IMR-90 (cell line): ENCODE results near the gene KLHL9. TPM values are rescaled to one million over a fixed set of nuclear protein-coding genes. Genes with fewer than 3 reads are reported as not detected.

Experiments used
- ATAC-seq: fragments of 200-7000 bp; cut with Tn5 transposase; 2 replicates; pipeline ENCODE4 v1.9.1; 2020; ENCODE audit warnings: low read depth, mild to moderate bottlenecking, moderate library complexity
- BruUV-seq: library from RNA; stranded (reverse); fragments of 400-500 nt; replicated peaks from 2 replicates; lab custom pipeline; 2021; lab: Mats Ljungman, UMichigan
- CTCF ChIA-PET: fragments of 300-600 bp; formaldehyde crosslinking; extraction: SDS; loops from one replicate; lab custom pipeline; 2021; ENCODE audit warnings: antibody characterized with exemption; lab: Yijun Ruan, JAX
- POLR2A ChIA-PET: fragments of 300-600 bp; sonication (Branson Sonifier 250); formaldehyde crosslinking; loops from one replicate; lab custom pipeline; 2022; ENCODE audit warnings: antibody characterized with exemption; ENCODE audit not compliant: unreplicated experiment; lab: Charles Lee
- DNase-seq: peaks from one replicate; pipeline ENCODE4 v3.0.0; 2013
- H2AFZ ChIP-seq: replicated peaks from 2 replicates; pipeline ENCODE3; 2013; ENCODE audit warnings: low read length, mild to moderate bottlenecking; ENCODE audit not compliant: poor library complexity
- H2AK5ac ChIP-seq: 2 replicates; pipeline ENCODE4 v1.6.1; 2013; ENCODE audit warnings: low read depth, low read length, inconsistent platforms
- H2AK9ac ChIP-seq: replicated peaks from 2 replicates; pipeline ENCODE3; 2013; ENCODE audit warnings: mild to moderate bottlenecking, low read depth, low read length, moderate library complexity; ENCODE audit not compliant: poor library complexity
- H2BK120ac ChIP-seq: 2 replicates; pipeline ENCODE4 v1.6.1; 2013; ENCODE audit warnings: low read depth, low read length, inconsistent platforms
- H2BK15ac ChIP-seq: 3 replicates; pipeline ENCODE4 v1.6.1; 2013; ENCODE audit warnings: low read depth, low read length, inconsistent platforms
- H2BK20ac ChIP-seq: 2 replicates; pipeline ENCODE4 v1.6.1; 2013; ENCODE audit warnings: low read depth, mild to moderate bottlenecking, inconsistent platforms, low read length, moderate library complexity
- H2BK5ac ChIP-seq: 2 replicates; pipeline ENCODE4 v1.6.1; 2013; ENCODE audit warnings: mild to moderate bottlenecking, low read depth, low read length, inconsistent platforms; ENCODE audit not compliant: poor library complexity, severe bottlenecking
- H3K14ac ChIP-seq: replicated peaks from 2 replicates; pipeline ENCODE4 v1.6.1; 2013; ENCODE audit warnings: low read depth, low read length, inconsistent platforms
- H3K18ac ChIP-seq: 2 replicates; pipeline ENCODE4 v1.6.1; 2013; ENCODE audit warnings: low read depth, low read length, control low read depth
- H3K23ac ChIP-seq: 2 replicates; pipeline ENCODE4 v1.6.1; 2013; ENCODE audit warnings: low read depth, low read length, inconsistent platforms
- H3K27ac ChIP-seq: 2 replicates; pipeline ENCODE4 v1.5.1; 2013; ENCODE audit warnings: mild to moderate bottlenecking, control low read depth, low read length; ENCODE audit not compliant: insufficient read depth
- H3K27me3 ChIP-seq: 2 replicates; pipeline ENCODE4 v1.6.1; 2013; ENCODE audit warnings: low read length; ENCODE audit not compliant: control insufficient read depth, insufficient read depth
- H3K36me3 ChIP-seq: 2 replicates; pipeline ENCODE4 v1.6.1; 2013; ENCODE audit warnings: low read length, mixed read lengths; ENCODE audit not compliant: control insufficient read depth, insufficient read depth
- H3K4ac ChIP-seq: 2 replicates; pipeline ENCODE4 v1.6.1; 2013; ENCODE audit warnings: low read depth, low read length, inconsistent platforms
- H3K4me1 ChIP-seq: 2 replicates; pipeline ENCODE4 v1.6.1; 2013; ENCODE audit warnings: low read length, mixed read lengths; ENCODE audit not compliant: control insufficient read depth, insufficient read depth
- H3K4me2 ChIP-seq: 2 replicates; pipeline ENCODE4 v1.6.1; 2013; ENCODE audit warnings: low read depth, mild to moderate bottlenecking, control low read depth, low read length, moderate library complexity
- H3K4me3 ChIP-seq: 2 replicates; pipeline ENCODE4 v1.5.1; 2013; ENCODE audit warnings: low read depth, mild to moderate bottlenecking, control low read depth, low read length, moderate library complexity; ENCODE audit not compliant: insufficient read depth
- H3K56ac ChIP-seq: 2 replicates; pipeline ENCODE4 v1.6.1; 2013; ENCODE audit warnings: low read length, inconsistent platforms; ENCODE audit not compliant: insufficient read depth; ENCODE audit errors: extremely low read depth
- H3K79me1 ChIP-seq, 2 experiments: 2 replicates each; pipeline ENCODE4 v1.6.1; 2013; ENCODE audit warnings: low read length in 2 of 2, inconsistent platforms in 1 of 2, low read depth in 1 of 2
- H3K9ac ChIP-seq: 2 replicates; pipeline ENCODE4 v1.6.1; 2013; ENCODE audit warnings: low read depth, low read length, control low read depth
- H3K9me1 ChIP-seq: 2 replicates; pipeline ENCODE4 v1.6.1; 2013; ENCODE audit warnings: low read length, inconsistent platforms; ENCODE audit not compliant: insufficient read depth
- H3K9me3 ChIP-seq: 2 replicates; pipeline ENCODE4 v1.6.1; 2013; ENCODE audit warnings: low read length; ENCODE audit not compliant: control insufficient read depth, insufficient read depth
- H4K20me1 ChIP-seq: 2 replicates; pipeline ENCODE4 v1.6.1; 2013; ENCODE audit warnings: low read length, inconsistent platforms; ENCODE audit not compliant: insufficient read depth
- H4K5ac ChIP-seq: 2 replicates; pipeline ENCODE4 v1.6.1; 2013; ENCODE audit warnings: mild to moderate bottlenecking, low read depth, low read length, control low read depth
- H4K8ac ChIP-seq, 2 experiments: 2 replicates each; pipeline ENCODE4 v1.6.1; 2013; ENCODE audit warnings: low read depth in 2 of 2, low read length in 2 of 2, control low read depth in 1 of 2, inconsistent platforms in 1 of 2
- H4K91ac ChIP-seq: 2 replicates; pipeline ENCODE4 v1.6.1; 2013; ENCODE audit warnings: low read depth, low read length, inconsistent platforms; ENCODE audit not compliant: insufficient read depth
- BHLHE40 ChIP-seq: fragments of 150-350 bp; IDR thresholded peaks from 2 replicates; pipeline ENCODE4 v1.6.1; 2016; ENCODE audit warnings: mild to moderate bottlenecking, low read depth, low read length
- CTCF ChIP-seq: conservative IDR thresholded peaks from 2 replicates; pipeline ENCODE4 v1.5.1; 2012; ENCODE audit warnings: mild to moderate bottlenecking, low read depth, low read length, improper control_type of control experiment
- ELK1 ChIP-seq: fragments of 150-350 bp; IDR thresholded peaks from 2 replicates; pipeline ENCODE4 v1.6.1; 2016; ENCODE audit warnings: low read depth, mild to moderate bottlenecking, low read length, moderate library complexity, borderline replicate concordance
- RAD21 ChIP-seq: IDR thresholded peaks from 2 replicates; pipeline ENCODE4 v1.6.1; 2012; ENCODE audit warnings: low read length, improper control_type of control experiment
- dilution Hi-C: fragments of 300-500 bp; cut with HindIII; formaldehyde crosslinking; loops from one replicate; pipeline ENCODE4 v1.14.3; 2018; ENCODE audit warnings: low sequenced_read_pairs; ENCODE audit not compliant: unreplicated experiment
- in situ Hi-C: fragments of 300-500 bp; cut with MboI; formaldehyde crosslinking; loops from 3 replicates; pipeline ENCODE4 v1.14.3; 2019; ENCODE audit warnings: low sequenced_read_pairs, inconsistent platforms, mixed read lengths
- intact Hi-C: fragments of 100-400 bp; cut with micrococcal nuclease; formaldehyde crosslinking; loops from 2 replicates; pipeline ENCODE4 v1.10.0; 2022
- polyA plus RNA-seq, 3 experiments: library from polyadenylated mRNA; depleted of rRNA; stranded (reverse); fragments of >200 nt; gene quantifications; 2 replicates each; pipeline ENCODE4 v1.2.3, GENCODE V29; 2012; ENCODE audit warnings: low replicate concordance in 1 of 3
- total RNA-seq: library from RNA; depleted of rRNA; stranded (reverse); fragments of >200 nt; gene quantifications from 2 replicates; pipeline ENCODE4 v1.2.3, GENCODE V29; 2012

KLHL9 gene
- total and polyA plus RNA-seq, 2 of the 4 experiments (the other 2 are of a cell fraction), result 12.9 to 46.4 TPM

- ChIA-PET POLR2A (no interaction called here), CTCF (no interaction called here)
- dilution Hi-C loops, result no loop called here
Observed at GRCh38 chr9:21336457-21336856, 1.3 kb upstream of the KLHL9 start.

More at GRCh38 chr9:21336457-21336856, 1.3 kb upstream of the KLHL9 start:
- Histone ChIP-seq H4K8ac (no peak overlapping the region; a peak in 1 of 4 replicates), H3K9ac (no peak overlapping the region), H2BK5ac (no peak overlapping the region), H3K79me1 (peaks cover 0 to 34% of the 10 kb centered on the region in 2 experiments; a peak in 2 of 4 replicates), H3K9me1 (peaks cover 7% of the 10 kb centered on the region), H3K27ac (no peak overlapping the region), H4K5ac (no peak overlapping the region), H3K4me3 (no peak overlapping the region), H3K27me3 (peaks cover 7% of the 10 kb centered on the region), H2BK15ac (no peak overlapping the region), H3K36me3 (peaks cover 11% of the 10 kb centered on the region), H4K91ac (no peak overlapping the region), H3K23ac (no peak overlapping the region), H3K56ac (no peak overlapping the region), H3K9me3 (no peaks in the 10 kb centered on the region), H4K20me1 (peaks cover 23% of the 10 kb centered on the region), H2AK9ac (no peak overlapping the region), H3K4me2 (no peak overlapping the region), H2AK5ac (no peak overlapping the region), H2BK20ac (no peak overlapping the region), H2BK120ac (no peak overlapping the region), H2AFZ (no peak overlapping the region), H3K14ac (no peak overlapping the region), H3K4ac (no peak overlapping the region), H3K4me1 (peaks cover 7% of the 10 kb centered on the region), H3K18ac (no peak overlapping the region)
- ATAC-seq (no peak), DNase-seq (no peak)
- in situ Hi-C loops, result loop anchor here (25.0 kb wide), 2 partner anchors 326 to 676 kb away; partner anchors contain the start of gene CDKN2B
- intact Hi-C loops, result loop anchor here (10.0 kb wide), 1 partner anchor 218 kb away; no protein-coding TSS in a partner anchor
- BruUV-seq, result no TSS peak
- TF ChIP-seq CTCF (no peak), ELK1 (no peak), BHLHE40 (no peak), RAD21 (no peak)
